ENCODE measurements around the gene NKAPL. TPM values are rescaled to one million over a fixed set of nuclear protein-coding genes. Genes with fewer than 3 reads are reported as not detected.

The NKAPL gene
- total RNA-seq, 1 donor from 2014 or later: not detected

- no peaks in the 10 kb centered on the region for H3K9me3 Mint-ChIP-seq (ENCODE audit: unreplicated experiment)
- H3K36me3 Mint-ChIP-seq (ENCODE audit: unreplicated experiment): peaks cover 35% of the 10 kb centered on the region
- no peak overlapping the region for H3K27ac Mint-ChIP-seq (ENCODE audit: unreplicated experiment)
- H3K4me3 Mint-ChIP-seq (ENCODE audit: unreplicated experiment): no peak overlapping the region
- H3K27me3 Mint-ChIP-seq (ENCODE audit: unreplicated experiment): no peaks in the 10 kb centered on the region
- H3K4me1 Mint-ChIP-seq (ENCODE audit: unreplicated experiment): no peaks in the 10 kb centered on the region
- no peak for DNase-seq (ENCODE audit: extremely low spot score, unreplicated experiment)
- TF ChIP-seq, protein P1, sequence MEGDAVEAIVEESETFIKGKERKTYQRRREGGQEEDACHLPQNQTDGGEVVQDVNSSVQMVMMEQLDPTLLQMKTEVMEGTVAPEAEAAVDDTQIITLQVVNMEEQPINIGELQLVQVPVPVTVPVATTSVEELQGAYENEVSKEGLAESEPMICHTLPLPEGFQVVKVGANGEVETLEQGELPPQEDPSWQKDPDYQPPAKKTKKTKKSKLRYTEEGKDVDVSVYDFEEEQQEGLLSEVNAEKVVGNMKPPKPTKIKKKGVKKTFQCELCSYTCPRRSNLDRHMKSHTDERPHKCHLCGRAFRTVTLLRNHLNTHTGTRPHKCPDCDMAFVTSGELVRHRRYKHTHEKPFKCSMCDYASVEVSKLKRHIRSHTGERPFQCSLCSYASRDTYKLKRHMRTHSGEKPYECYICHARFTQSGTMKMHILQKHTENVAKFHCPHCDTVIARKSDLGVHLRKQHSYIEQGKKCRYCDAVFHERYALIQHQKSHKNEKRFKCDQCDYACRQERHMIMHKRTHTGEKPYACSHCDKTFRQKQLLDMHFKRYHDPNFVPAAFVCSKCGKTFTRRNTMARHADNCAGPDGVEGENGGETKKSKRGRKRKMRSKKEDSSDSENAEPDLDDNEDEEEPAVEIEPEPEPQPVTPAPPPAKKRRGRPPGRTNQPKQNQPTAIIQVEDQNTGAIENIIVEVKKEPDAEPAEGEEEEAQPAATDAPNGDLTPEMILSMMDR (IDR thresholded peaks at IDR 0.05): no peak
These were observed 23.1 kb upstream of the NKAPL start for GRCh38 chr6:28235912-28236452.

GRCh38 chr6:28239636-28240035 is 19.5 kb upstream of the NKAPL start:
- no peak overlapping the region for H3K4me3 Mint-ChIP-seq (ENCODE audit: unreplicated experiment)
- no peak overlapping the region for H3K27ac Mint-ChIP-seq (ENCODE audit: unreplicated experiment)
- H3K4me1 Mint-ChIP-seq (ENCODE audit: unreplicated experiment): no peaks in the 10 kb centered on the region
- H3K9me3 Mint-ChIP-seq (ENCODE audit: unreplicated experiment): no peaks in the 10 kb centered on the region
- DNase-seq (ENCODE audit: extremely low spot score, unreplicated experiment): no peak
- H3K27me3 Mint-ChIP-seq (ENCODE audit: unreplicated experiment): no peaks in the 10 kb centered on the region
- peaks cover 23% of the 10 kb centered on the region for H3K36me3 Mint-ChIP-seq (ENCODE audit: unreplicated experiment)
- TF ChIP-seq, protein P1 (IDR thresholded peaks at IDR 0.05): no peak

DNA sequence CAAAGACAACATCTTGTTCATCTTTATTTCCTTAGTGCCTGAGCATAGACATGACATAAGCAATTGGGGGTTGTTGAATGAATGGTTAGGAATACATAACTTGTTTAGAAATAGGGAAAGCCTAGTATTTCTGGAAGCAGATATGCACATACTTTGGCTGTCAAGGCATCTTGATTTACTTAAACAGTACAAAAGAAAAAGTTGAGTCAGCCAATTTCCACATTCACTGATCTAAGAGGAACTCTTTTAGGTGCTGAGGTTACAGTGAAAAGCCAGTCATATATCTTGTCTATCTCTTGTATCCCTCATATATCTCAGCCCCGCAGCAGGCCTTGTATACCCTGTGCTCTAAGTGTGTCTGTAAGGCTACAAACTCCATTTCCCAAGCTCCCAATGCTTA is 18.6 kb upstream of the NKAPL start:
- no peaks in the 10 kb centered on the region for H3K4me1 Mint-ChIP-seq (ENCODE audit: unreplicated experiment)
- H3K36me3 Mint-ChIP-seq (ENCODE audit: unreplicated experiment): peaks cover 21% of the 10 kb centered on the region

DNA sequence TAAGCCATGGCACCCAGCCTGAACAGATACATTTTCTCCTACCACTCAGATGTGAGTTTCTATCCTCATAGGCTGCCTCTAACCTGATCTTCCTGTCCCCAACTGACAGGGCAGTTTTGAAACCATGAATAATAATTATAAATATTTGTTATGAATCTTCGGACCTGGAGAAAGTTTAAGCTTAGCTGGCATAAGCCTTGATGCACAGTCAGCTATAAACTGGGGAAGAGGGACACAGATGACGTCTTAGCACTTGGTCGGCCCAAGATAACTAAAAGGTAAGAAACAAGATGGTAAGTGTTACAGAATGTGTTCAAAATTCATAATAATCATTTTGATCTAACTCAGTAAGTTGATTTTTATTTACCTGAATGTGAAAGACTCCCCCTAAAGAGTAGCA is 15.2 kb upstream of the NKAPL start:
- H3K27me3 Mint-ChIP-seq (ENCODE audit: unreplicated experiment): no peaks in the 10 kb centered on the region
- no peak overlapping the region for H3K27ac Mint-ChIP-seq (ENCODE audit: unreplicated experiment)
- no peak for DNase-seq (ENCODE audit: extremely low spot score, unreplicated experiment)
- H3K4me3 Mint-ChIP-seq (ENCODE audit: unreplicated experiment): no peak overlapping the region
- H3K4me1 Mint-ChIP-seq (ENCODE audit: unreplicated experiment): no peaks in the 10 kb centered on the region
- TF ChIP-seq, protein P1 (IDR thresholded peaks at IDR 0.05): no peak
- no peaks in the 10 kb centered on the region for H3K9me3 Mint-ChIP-seq (ENCODE audit: unreplicated experiment)
- H3K36me3 Mint-ChIP-seq (ENCODE audit: unreplicated experiment): peaks cover 38% of the 10 kb centered on the region

More for the DNA sequence above, 18.6 kb upstream of the NKAPL start:
- Mint-ChIP-seq H3K27me3 (ENCODE audit: unreplicated experiment) (no peaks in the 10 kb centered on the region), H3K27ac (ENCODE audit: unreplicated experiment) (no peak overlapping the region), H3K4me3 (ENCODE audit: unreplicated experiment) (no peak overlapping the region), H3K9me3 (ENCODE audit: unreplicated experiment) (no peaks in the 10 kb centered on the region)
- DNase-seq (ENCODE audit: extremely low spot score, unreplicated experiment): no peak
- TF ChIP-seq, protein P1 (IDR thresholded peaks at IDR 0.05): no peak

DNA sequence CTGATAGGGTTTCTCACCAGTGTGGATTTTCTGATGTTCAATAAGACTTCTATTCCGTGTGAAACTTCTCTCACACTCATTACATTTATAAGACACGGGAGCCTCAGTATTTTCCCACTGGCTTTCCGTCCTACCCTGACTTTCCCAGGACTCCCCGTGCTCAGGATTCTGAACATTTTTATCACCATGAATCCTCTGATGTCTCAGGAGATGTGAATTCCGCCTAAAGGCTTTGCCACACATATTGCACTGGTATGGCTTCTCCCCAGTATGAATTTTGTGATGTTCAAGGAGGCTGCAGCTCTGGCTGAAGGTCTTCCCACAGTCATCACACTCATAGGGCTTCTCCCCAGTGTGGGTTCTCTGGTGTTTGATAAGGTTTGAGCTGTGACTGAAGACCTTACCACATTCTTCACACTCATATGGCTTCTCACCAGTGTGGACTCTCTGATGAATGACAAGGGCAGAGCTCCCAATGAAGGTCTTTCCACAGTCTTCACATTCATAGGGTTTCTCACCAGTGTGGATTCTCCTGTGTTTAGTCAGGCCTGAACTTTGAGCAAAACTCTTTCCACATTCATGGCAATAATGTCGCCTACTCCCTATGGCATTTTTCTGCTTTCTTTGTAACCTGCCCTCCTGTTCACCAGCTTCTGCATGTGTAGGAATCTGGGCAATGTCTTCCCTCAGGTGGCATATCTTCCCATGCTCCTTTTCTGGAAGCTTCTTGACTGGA is 13.7 kb upstream of the NKAPL start:
- H3K27ac Mint-ChIP-seq (ENCODE audit: unreplicated experiment): no peak overlapping the region
- DNase-seq (ENCODE audit: extremely low spot score, unreplicated experiment): no peak
- no peaks in the 10 kb centered on the region for H3K4me1 Mint-ChIP-seq (ENCODE audit: unreplicated experiment)
- no peaks in the 10 kb centered on the region for H3K9me3 Mint-ChIP-seq (ENCODE audit: unreplicated experiment)
- H3K27me3 Mint-ChIP-seq (ENCODE audit: unreplicated experiment): no peaks in the 10 kb centered on the region
- peaks cover 40% of the 10 kb centered on the region for H3K36me3 Mint-ChIP-seq (ENCODE audit: unreplicated experiment)
- H3K4me3 Mint-ChIP-seq (ENCODE audit: unreplicated experiment): no peak overlapping the region
- TF ChIP-seq, protein P1 (IDR thresholded peaks at IDR 0.05): no peak
